HG03342 (cell line): ENCODE measurements around the gene APBB1IP.

ENCODE experiments used
- ATAC-seq: cut with Tn5 transposase; IDR thresholded peaks from one replicate; pipeline ENCODE4 v1.9.1; 2021; ENCODE audit warnings: mild to moderate bottlenecking, moderate library complexity; ENCODE audit not compliant: unreplicated experiment

The APBB1IP gene

DNA sequence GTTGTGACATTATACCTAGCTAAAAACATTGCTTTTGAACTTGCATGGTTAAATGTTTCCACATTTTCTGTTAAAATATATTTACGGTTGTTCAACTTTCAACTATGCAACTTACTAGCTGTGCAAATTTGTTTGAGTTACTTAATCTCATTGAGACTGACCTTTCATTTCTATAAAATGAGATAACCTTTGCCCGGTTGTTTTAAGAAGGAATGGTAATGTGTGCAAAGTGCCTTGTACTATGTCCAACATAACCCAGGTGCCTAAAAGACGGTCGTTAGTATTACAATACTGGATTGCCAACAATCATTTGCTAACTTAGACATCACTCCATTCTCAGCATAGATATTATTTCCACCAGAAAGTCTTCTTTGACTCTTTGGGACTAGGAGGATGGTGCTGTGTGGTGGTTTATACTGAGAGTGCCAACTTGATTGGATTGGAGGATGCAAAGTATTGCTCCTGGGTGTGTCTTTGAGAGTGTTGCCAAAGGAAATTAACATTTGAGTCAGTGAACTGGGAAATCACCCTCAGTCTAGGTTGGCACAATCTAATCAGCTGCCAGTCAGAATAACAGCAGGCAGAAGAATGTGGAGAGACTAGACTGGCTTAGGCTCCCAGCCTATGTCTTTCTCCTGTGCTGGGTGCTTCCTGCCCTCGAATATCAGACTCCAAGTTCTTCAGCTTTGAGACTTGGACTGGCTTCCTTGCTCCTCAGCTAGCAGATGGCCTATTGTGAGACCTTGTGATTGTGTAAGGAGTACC is 174.2 kb downstream of the APBB1IP start:
- no peak for ATAC-seq
